ENCODE measurements around the gene ROR1.

ROR1 gene

GRCh38 chr1:63773815-63774616 is at the start of gene ROR1:
Gene ROR1 (plus strand): TSS chr1:63774017.
- peak in 56 of 58 donors; percentile 24 to 88 (median 72) for DNase-seq

GRCh38 chr1:63724375-63724899 is 49.4 kb upstream of the ROR1 start:
- no peak for DNase-seq

- no peak for DNase-seq
Measured at GRCh38 chr1:63728611-63729226, 45.1 kb upstream of the ROR1 start.

- no peak for DNase-seq
Measured at GRCh38 chr1:63729227-63729620, 44.6 kb upstream of the ROR1 start.

GRCh38 chr1:63730211-63730610 is 43.6 kb upstream of the ROR1 start:
- peak in 7 of 58 donors; percentile 1 to 24 (median 3) for DNase-seq

- DNase-seq, result no peak
Measured at GRCh38 chr1:63731117-63732043, 42.4 kb upstream of the ROR1 start.

- DNase-seq, result no peak
Measured at GRCh38 chr1:63732666-63733065, 41.2 kb upstream of the ROR1 start.

- DNase-seq, result no peak
Measured at GRCh38 chr1:63738772-63739171, 35.0 kb upstream of the ROR1 start.

- DNase-seq, result no peak
Measured at GRCh38 chr1:63739452-63739851, 34.4 kb upstream of the ROR1 start.

GRCh38 chr1:63740432-63740831 is 33.4 kb upstream of the ROR1 start:
- DNase-seq, result no peak

- no peak for DNase-seq
Measured at GRCh38 chr1:63742526-63742925, 31.3 kb upstream of the ROR1 start.

- DNase-seq, result no peak
Measured at GRCh38 chr1:63743781-63744180, 30.0 kb upstream of the ROR1 start.

GRCh38 chr1:63746129-63746864 is 27.5 kb upstream of the ROR1 start:
- peak in 1 of 58 donors; percentile 17 for DNase-seq

GRCh38 chr1:63747445-63747844 is 26.4 kb upstream of the ROR1 start:
- no peak for DNase-seq

- DNase-seq, result no peak
Measured at GRCh38 chr1:63748046-63748580, 25.7 kb upstream of the ROR1 start.

GRCh38 chr1:63748641-63749040 is 25.2 kb upstream of the ROR1 start:
- no peak for DNase-seq

- DNase-seq, result no peak
Measured at GRCh38 chr1:63750721-63751120, 23.1 kb upstream of the ROR1 start.

GRCh38 chr1:63752176-63752575 is 21.6 kb upstream of the ROR1 start:
- DNase-seq, result no peak

GRCh38 chr1:63753591-63753990 is 20.2 kb upstream of the ROR1 start:
- DNase-seq, result no peak

GRCh38 chr1:63756839-63757238 is 17.0 kb upstream of the ROR1 start:
- no peak for DNase-seq

- DNase-seq, result no peak
Measured at GRCh38 chr1:63757334-63757733, 16.5 kb upstream of the ROR1 start.
